GM19324 (cell line): Measurements from ENCODE around the gene HDAC7.

Experiments used
- ATAC-seq: cut with Tn5 transposase; IDR thresholded peaks from one replicate; pipeline ENCODE4 v1.9.1; 2021; ENCODE audit warnings: mild to moderate bottlenecking, moderate library complexity; ENCODE audit not compliant: unreplicated experiment, low FRiP score

HDAC7 gene

DNA sequence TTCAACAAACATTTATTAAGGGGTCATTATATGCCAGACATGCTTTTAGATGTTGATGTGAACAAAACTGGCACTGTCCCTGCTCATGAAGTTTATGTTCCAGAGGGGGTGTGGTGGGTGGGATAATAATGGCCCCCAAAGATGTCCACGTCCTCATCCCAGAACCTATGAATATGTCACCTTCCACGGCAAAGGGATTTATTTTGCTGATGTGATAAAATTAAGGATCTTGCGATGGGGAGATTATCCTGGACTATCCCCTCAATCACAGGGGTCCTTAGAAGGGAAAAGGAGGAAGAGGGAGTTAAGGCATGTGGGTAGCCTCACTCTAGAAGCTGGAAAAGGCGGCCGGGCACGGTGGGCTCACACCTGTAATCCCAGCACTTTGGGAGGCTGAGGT lies 48.4 kb downstream of the HDAC7 start:
- ATAC-seq, result no peak

DNA sequence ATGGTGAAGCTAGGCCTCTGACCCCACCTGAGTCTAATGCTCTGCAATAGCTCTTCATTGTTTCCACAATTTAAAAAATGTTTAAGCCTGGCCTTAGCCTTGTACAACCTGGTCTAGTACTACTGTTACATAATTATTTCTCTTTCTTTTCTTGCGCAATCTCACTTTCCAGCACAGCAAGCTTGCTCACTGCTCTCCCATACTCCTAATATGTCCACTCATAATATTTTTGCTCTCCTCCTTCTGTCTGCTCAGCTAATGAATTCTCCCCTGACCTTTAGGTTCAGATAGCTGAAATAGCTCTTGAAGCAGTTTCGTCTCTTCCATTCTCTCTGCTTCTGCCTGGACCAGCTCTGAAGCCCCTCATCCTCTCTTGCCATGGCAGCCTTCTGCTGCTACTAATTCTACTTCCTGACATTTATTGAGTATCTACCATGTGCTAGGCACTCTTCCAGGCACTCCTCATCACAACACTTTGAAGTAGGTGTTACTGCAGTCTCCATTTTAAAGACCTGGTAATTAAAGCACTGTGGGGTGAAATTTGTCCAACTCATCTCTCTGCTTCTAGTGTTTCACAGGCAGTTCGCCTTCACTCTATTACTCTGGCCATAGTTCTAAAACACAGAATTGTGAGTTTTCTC lies 49.5 kb downstream of the HDAC7 start:
- ATAC-seq, result no peak

DNA sequence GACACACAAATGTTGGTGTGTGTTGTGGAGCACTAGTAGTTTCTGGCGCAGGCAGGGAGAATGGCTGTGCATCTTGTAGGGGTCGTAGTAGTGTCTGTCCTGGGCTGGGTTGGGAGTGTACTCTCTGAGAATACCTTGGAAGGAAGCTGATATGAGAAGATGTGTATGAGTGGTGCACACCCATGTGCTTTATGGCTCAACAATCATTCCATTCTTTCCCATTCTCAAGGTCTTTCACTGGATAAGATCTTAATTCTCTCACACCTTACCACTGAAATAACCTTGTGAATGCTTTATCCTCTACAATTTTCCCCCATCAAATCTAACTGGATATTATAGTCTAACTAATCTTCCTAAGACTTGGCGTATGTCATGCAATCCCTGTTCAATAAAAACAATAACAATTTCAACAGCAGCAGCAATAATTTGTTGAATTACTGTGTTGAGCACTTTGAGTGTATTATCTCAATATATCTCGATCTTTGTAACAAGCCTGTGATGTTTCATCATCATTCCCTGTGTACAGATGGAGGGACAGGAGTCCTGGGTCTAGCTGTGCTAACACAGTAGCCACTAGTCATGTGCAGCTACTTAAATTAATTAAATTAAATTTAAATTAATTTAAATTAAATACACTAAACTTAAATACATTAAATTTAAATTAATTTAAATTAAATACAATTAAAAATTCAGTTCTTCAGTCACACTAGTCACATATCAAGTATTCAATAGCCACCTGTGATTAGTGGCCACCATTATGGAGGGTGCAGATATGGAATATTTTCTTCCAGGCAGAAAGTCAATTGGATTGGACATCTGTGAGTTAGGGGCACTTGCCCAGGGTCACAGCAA lies 50.2 kb downstream of the HDAC7 start:
- no peak for ATAC-seq

DNA sequence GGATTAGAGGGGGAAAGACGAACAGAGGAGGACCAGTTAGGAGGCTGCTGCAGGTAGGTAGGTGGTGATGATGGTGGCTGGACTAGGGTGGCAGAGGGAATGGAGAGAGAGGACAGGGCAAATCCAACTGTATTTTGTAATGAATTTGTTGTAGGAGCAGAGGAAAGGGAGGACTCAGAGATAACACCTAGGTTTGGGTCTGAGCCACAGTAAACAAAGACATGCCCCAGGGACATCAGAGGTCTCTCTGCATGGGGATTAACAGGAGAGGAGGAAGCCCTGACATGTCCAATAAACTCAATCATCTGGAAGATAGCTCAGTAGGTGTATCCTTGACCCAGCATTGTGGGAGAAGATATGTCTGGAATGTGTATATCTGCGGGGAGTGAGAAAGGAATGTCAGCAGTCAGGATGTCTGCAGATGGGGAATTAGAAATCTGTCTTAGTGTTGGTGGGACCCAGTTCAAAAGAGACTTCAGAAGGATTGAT lies 51.3 kb downstream of the HDAC7 start:
- no peak for ATAC-seq

DNA sequence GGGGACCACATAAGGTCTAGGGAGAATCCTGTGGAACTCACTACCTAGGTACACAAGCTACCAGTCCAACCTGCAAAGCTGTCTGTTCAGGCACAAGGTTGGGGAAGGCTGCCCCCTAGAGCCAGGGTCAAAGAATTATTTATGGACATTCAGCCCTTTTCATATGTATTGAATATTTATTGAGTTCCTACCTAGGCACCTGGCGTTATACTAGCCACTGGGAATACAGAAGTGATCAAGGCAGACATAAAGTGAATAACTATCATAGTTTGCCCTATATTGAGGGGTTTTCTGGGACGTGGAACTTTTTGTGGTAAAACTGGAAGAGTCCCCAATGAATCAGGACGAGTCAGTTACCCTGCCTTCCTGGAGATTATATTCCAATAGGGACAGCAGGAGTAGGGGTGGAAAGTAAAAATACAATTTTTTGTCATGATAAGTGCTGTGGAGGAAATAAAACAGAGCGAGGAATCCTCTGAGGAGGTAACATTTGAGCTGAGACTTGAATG lies 52.4 kb downstream of the HDAC7 start:
- no peak for ATAC-seq

DNA sequence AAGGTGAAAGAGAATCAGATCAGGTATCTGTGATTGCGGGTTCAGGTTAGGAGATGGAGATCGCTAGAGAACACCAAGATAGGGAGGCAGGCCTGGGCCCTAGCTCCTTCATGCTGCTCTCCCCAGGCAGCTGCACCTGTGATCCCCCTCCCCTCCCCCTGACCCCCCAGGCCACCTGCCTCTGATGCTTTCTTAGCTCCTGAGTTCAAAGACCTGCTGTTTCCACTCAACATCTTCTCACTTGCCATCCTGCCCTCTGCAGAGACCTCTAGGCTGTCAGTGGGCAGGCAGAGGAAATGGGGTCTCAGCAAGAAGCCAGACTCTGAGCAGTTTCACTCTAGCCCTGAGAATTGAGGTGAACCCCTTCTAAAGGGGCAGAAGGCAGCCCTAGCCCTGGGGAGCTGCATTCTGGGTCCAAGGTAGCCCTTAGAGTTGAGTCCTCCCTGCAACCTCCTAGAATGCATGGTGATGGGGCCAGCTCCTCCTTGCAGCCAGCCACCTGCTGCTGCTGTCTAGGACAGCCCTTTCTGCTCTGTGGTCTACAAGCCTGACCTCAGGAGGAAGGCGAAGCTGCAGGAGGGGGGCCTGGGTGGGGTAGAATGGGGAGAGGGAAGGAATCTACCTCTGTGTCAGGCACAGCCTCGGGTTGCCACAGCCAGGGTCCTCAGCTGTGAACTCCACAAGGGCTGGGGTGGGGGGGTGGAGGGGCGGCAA lies 53.0 kb downstream of the HDAC7 start:
- no peak for ATAC-seq

DNA sequence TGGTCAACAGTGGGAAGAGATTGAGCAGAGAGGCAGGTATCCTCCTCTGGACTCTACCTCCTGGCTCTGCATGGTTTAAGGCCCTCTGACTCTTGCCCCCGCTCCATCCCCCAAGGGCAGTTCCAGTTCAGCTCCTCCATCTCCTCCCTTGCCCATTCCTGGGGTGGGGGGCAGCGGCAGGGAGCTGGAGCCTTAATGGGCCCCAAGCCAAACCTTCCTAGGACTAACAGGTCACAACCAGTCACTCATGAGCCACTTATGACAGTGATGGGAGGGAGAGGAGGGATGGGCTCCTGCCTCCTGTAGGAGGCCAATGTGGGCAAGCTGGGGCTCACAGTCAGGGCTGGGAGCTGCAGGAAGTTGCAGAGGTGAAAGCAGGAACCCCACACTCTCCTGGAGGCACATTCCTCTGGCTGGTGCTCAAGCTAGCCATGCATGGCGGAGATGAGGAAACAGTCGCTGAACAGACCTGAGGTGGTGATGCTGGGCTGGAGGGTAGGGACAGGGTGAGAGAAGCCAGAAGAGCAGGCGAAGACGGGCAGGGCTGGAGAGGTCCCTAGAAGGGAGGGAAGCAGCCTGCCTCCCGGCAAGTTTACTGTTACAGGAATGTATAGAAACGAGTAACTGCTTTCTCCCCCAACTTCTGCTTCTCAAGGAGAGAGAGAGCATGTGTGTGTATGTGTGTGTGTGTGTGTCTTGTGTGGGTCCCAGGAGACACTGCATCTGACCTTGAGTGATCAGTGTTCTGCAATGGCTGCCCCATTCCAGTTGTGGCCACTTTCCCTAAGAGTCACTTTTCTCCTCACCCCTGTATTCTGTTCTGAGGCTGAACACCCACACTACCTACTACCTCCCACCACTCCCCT lies 56.0 kb downstream of the HDAC7 start:
- no peak for ATAC-seq

DNA sequence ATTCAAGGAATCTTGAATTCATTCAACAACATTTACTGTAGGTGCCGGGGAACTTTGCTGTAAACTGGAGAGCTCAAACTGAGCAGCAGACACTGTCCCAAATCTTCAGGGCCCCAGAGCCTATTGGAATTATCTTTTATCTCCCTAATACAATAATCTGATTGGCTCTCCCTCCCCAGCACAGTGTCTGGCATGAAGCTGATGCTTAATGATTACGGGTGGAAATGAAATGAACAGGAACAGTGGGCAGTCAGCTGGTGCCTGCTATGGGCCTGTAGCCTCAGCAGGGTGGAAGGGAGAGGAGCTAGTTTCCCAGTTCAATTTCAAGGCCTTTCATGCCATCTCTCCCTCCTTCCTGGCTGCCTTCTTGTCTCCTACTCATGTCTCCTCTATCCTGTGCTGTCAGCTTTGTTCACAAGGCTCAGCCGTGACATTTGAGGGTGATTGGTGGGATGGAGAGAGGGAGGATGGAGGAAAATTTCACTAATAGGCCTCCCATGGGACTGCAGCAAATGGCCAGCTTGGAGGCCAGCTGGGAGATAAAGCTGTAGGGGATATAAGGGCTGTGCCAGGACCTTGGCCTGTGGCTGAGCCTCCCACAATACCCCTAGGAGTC lies 56.7 kb downstream of the HDAC7 start:
- ATAC-seq, result no peak

DNA sequence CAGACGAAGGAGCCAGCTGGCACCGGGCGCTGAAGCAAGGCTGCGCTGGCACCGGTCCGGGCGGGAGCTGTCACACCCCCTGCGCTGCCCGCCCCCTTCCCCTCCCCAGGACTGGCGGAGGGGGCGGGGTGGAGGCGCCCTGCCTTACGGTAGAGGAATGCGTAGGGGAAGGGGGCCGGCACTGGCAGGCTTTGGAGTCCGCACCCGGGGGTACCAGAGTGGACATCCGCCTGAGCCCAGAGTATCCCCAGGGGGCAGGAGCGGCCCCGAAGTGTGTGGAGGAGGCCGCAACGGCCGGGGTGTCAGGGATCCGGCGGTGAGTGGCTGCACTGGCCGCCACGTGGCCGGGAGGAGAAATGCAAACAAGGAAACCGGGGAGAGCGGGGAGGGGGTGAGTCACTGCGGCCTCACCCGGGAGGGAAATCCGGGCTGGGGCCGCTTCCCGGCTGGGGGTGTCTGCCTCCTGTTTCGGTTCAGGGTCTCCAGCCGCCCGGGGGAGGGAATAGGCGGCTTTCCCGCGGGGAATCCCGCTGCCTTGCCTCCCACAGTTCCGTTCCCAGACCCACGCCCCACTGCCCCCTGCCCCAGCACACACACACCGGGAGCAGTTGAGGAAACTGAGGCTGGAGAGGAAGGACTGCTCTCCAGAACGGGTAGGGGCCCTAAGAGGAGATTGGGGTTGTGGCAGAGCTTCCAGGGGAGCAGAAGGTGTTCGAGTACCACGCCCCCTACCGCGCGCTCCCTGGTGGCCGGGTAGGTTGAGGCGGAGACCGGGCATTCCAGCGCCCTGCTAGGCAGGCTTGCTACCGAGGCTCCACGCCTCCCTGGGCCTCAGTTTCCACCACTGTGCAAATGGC lies 60.6 kb downstream of the HDAC7 start, which contains the start of gene RAPGEF3:
TSS of gene RAPGEF3 (minus strand) at position 47 of the 857 bp plus-strand sequence. CDS start 324 bp downstream, outside the sequence.
- peak; percentile 42 for ATAC-seq

DNA sequence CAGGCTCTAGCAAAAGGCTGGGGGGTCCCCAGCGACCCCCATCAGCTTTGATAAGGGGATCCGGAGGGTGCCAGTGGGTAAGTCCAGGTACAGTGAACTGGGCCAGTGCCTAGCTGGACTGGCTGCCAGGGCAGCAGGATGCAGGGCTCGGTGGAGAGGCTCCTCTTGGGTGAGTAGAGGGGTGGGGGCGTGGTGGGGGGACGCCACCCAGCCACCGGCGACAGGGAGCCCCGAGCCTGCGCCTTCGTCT lies 61.2 kb downstream of the HDAC7 start:
- no peak for ATAC-seq

DNA sequence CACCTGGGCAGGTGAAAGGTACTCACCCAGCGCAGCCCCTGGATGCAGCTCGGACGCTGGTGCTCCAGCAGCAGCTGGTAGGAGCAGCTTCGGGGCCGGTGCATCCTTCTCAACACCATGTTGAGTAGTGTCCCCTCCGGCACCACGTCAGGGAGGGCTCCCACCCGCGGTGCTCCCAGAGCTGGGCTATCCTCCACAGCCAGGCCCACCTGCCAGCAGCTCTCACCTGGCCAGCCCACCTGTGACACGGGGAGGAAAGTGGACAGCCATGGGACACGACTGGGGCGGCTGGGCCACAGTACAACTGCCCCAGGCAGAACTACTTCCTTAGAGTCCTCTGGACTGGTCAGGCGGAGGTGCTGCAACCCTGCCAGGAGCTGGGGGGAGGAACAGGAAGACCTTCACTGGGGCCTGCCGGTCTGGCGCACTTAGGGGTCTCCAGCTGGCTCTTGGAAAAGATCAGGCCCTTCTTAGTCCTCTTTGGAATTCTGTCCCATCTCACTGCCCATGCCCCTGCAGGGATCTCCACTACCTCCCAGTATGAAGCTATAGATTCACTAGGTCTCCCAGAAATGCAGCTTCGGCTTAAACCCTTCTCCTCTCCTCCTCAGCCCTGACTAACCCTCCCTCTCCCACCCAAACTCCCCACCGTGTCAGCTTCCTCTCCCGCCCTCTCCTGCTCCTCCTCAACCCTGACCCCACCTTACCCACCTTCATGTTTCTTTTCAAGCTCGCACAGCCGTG lies 61.7 kb downstream of the HDAC7 start:
- ATAC-seq, result no peak

DNA sequence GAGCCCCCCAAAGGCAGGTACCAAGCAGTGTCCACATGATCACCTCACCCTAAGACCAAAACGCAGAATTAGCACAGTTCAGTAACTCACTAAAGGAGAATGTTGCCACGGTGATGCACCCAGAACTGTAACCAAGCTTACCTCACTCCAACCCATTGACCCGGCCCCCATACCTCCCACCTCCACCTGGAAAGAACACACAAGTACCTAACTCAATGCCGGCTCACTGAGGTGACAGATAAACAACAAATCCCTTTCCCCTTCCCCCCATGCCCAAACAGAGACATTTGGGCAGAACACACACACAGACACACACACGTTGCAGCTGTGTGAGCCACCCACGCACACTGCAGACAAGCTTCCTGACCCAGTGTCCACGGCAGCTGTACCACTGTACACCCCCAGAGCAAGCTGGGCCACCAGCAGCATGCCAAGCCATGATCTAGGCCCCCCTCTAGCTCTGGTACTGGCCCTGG lies 62.3 kb downstream of the HDAC7 start:
- no peak for ATAC-seq

DNA sequence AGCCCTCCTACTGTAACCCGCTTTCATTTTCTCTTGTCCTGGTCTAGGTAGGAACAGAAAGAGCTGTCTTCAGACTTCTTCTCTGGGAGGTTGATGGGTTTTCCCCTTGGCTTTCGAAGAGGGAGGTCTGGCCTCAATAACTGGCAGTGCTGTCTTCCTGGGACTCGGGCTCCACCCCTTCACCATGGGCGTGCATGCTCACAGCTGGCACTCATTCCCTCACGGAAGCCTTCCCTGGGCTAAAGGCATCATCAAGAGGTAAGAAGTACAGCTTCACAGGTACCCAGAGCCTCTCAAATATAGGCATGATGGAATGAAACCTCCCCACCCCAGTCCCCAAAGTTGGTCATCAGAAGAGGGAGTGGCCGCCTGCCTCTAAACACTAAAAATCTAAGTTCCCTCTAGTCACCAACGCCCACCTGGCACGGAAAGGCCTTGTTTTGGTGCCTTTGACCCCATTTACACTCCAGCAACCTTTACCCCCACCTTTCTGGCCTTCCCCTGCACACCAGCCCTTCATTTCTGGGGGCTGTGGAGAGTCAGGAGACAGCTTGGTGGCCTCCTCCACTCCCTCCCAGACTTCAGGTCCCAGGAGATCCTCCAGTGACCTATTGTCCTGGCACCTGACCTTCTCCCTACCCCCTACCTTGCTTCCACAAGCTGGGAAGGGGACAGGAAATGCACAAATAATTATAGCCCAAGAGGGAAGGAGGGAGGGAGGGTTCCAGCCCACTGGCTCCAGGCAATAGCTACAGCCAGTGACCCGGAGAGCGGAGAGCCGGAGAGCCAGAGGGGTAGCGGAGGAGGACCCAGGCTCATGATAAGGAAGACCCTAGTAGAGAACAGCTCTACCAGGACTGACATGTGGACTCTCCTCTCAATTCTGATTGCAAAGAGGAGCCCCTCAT lies 63.8 kb downstream of the HDAC7 start:
- peak; percentile 52 for ATAC-seq

DNA sequence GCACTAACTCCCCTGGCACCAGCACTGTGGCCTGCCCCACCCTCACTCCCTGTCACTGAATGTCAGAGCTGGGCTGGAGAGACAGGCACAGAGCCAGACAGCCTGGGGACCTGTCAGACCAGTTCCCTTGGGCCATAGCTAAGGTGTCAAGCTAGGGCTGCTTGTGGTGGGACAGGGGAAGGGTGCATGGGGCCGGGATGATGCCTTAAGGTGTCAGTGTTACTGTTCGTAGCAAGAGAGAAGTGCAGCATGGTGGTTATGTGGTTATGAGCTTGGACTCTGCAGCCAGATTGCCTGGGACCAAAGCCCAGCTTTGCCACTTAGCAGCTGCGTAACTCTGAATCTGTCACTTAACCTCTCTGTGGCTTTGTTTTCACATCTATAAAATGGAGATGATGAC lies 64.8 kb downstream of the HDAC7 start:
- no peak for ATAC-seq

DNA sequence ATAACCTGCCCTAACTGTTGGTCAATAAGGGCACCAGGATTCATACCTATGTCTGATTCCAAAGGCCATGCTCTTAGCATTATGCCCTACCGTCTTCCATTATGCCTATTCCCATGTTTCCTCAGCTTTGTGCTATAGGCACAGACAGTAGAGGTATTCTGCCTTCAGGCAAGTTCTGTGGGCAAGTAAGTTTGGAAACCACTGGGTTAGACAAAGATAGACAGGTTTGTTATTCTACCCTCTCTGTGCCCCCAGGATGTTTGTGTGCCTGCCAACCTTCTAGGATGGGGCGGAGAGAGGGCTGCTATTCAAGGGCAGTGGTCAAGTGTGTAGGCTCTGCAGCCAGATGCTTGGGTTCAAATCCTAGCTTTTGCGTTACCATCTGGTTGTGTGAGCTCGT lies 65.6 kb downstream of the HDAC7 start:
- ATAC-seq, result no peak

DNA sequence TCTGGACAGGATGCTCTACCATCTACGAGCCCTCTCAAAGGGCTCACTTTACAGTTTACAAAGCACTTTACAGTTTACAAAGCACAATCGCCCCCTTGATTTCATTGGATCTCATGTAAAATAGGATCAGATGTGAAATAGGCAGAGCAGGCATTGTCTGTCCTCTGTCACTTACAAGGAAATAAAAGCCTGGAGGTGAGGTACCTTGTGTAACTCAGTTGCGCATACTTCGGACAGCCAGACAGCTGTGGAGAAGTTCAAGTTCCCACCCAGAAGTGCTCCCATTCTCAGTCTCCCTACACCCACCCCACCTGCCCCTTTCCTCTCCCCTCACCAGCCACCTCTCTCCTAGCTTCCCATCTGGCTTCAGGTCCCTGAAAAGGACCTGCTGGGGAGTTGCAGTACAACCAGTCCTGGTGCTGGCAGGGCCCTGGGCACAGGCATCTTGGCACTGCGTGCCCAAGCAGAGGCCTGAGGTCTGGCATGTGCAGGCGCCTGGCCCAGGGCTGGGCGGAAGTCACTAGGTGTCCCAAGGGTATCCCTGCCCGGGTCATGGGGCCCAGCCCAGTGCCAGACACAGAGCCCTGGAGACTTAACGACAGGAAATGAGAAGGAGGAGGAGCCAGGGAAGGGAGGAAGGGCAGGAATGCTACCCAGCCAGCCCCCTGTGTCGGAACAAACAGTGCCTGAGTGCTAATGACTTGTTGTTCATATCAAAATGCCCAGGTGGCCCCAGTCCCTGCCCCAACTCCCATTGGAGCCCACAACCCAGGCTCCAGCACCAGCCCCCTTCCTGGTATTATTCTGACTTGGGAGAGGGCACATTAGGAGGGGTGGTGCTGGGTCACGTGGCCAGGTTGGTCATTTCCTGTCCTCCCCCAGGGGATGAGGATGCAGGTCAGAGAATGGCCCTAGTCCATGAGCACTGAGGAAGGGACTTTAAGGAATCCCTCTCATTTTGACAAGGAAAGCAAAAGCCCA lies 66.4 kb downstream of the HDAC7 start:
- ATAC-seq, result no peak
